NT2/D1 (cell line): ENCODE results near the gene FBLL1.
A peak's percentile ranks its signal among the peaks of the same experiment; 100 is the strongest.

Experiments used
- DNase-seq: peaks from one replicate; pipeline ENCODE4 v3.0.0-alpha.2; 2011; ENCODE audit warnings: low read depth, low spot score
- H3K27me3 ChIP-seq: 2 replicates; pipeline ENCODE4 v1.6.0; 2011; ENCODE audit warnings: mild to moderate bottlenecking; ENCODE audit not compliant: insufficient read length, insufficient read depth
- H3K36me3 ChIP-seq: 2 replicates; pipeline ENCODE4 v1.6.1; 2011; ENCODE audit warnings: mild to moderate bottlenecking, low read length, mixed read lengths; ENCODE audit not compliant: insufficient read depth, insufficient read length
- H3K4me1 ChIP-seq: 2 replicates; pipeline ENCODE4 v1.5.1; 2011; ENCODE audit not compliant: insufficient read depth, insufficient read length
- H3K4me3 ChIP-seq: 2 replicates; pipeline ENCODE4 v1.5.1; 2011; ENCODE audit warnings: low read depth; ENCODE audit not compliant: insufficient read length
- H3K9ac ChIP-seq: 2 replicates; pipeline ENCODE4 v1.6.0; 2011; ENCODE audit warnings: low read depth; ENCODE audit not compliant: insufficient read length
- H3K9me3 ChIP-seq: 2 replicates; pipeline ENCODE4 v1.5.1; 2011; ENCODE audit warnings: mild to moderate bottlenecking, low read length; ENCODE audit not compliant: insufficient read depth
- SUZ12 ChIP-seq: IDR thresholded peaks from 2 replicates; pipeline ENCODE4 v1.6.1; 2011; ENCODE audit not compliant: insufficient read length, insufficient read depth; ENCODE audit errors: extremely low read depth
- YY1 ChIP-seq: IDR thresholded peaks from 2 replicates; pipeline ENCODE4 v1.6.1; 2011; ENCODE audit not compliant: insufficient read length, insufficient read depth
- ZNF274 ChIP-seq: IDR thresholded peaks from 2 replicates; pipeline ENCODE4 v1.6.1; 2011; ENCODE audit warnings: mild to moderate bottlenecking, low read depth, low read length

FBLL1 gene

GRCh38 chr5:168575391-168576372 lies 46.6 kb downstream of the FBLL1 start:
- no peak overlapping the region for H3K9ac ChIP-seq
- no peaks in the 10 kb centered on the region; the same call in 1 of the 2 replicates for H3K9me3 ChIP-seq
- TF ChIP-seq ZNF274 = no peak
- no peaks in the 10 kb centered on the region for H3K4me1 ChIP-seq
- H3K4me3 ChIP-seq = no peak overlapping the region
- peaks cover 15% of the 10 kb centered on the region for H3K36me3 ChIP-seq
- no peaks in the 10 kb centered on the region for H3K27me3 ChIP-seq
- no peak for DNase-seq

GRCh38 chr5:168578006-168578405 lies 48.9 kb downstream of the FBLL1 start:
- no peak for DNase-seq
- TF ChIP-seq ZNF274 (no peak), SUZ12 (no peak), YY1 (no peak)
- no peaks in the 10 kb centered on the region for H3K27me3 ChIP-seq
- peaks cover 15% of the 10 kb centered on the region for H3K36me3 ChIP-seq
- H3K9me3 ChIP-seq = no peaks in the 10 kb centered on the region; the same call in 1 of the 2 replicates
- H3K4me1 ChIP-seq = no peaks in the 10 kb centered on the region
- H3K4me3 ChIP-seq = peak overlapping the region; percentile 84
- peak overlapping the region; percentile 92 for H3K9ac ChIP-seq

- H3K9me3 ChIP-seq = no peaks in the 10 kb centered on the region; the same call in 1 of the 2 replicates
- no peaks in the 10 kb centered on the region for H3K4me1 ChIP-seq
- DNase-seq = peak; percentile 30
- no peak for TF ChIP-seq YY1
- TF ChIP-seq ZNF274 = no peak
- no peak for TF ChIP-seq SUZ12
- peak within 1 kb of the TSS; percentile 92 for H3K9ac ChIP-seq
- peaks cover 15% of the 10 kb centered on the region for H3K36me3 ChIP-seq
- no peaks in the 10 kb centered on the region for H3K27me3 ChIP-seq
- H3K4me3 ChIP-seq = peak within 1 kb of the TSS; percentile 84
Measured at GRCh38 chr5:168578538-168579487, 49.7 kb downstream of the FBLL1 start, which contains the start of gene PANK3. TSS of gene PANK3 (minus strand) at chr5:168579368. CDS start at chr5:168579283, 85 bp downstream.

- TF ChIP-seq YY1 (peak; percentile 53), ZNF274 (no peak)
- Histone ChIP-seq H3K4me1 (no peaks in the 10 kb centered on the region), H3K36me3 (peaks cover 15% of the 10 kb centered on the region), H3K9me3 (no peaks in the 10 kb centered on the region), H3K27me3 (no peaks in the 10 kb centered on the region), H3K9ac (peak overlapping the region; percentile 92), H3K4me3 (peak overlapping the region; percentile 84)
- peak; percentile 95 for DNase-seq
Measured at GRCh38 chr5:168579488-168580226, 50.6 kb downstream of the FBLL1 start.

- H3K4me3 ChIP-seq = peak overlapping the region; percentile 58
- no peaks in the 10 kb centered on the region for H3K27me3 ChIP-seq
- no peak for DNase-seq
- H3K4me1 ChIP-seq = no peaks in the 10 kb centered on the region
- TF ChIP-seq SUZ12 = no peak
- no peak for TF ChIP-seq ZNF274
- TF ChIP-seq YY1 = no peak
- no peaks in the 10 kb centered on the region for H3K9me3 ChIP-seq
- H3K9ac ChIP-seq = peak overlapping the region; percentile 84
- peaks cover 15% of the 10 kb centered on the region for H3K36me3 ChIP-seq
Measured at GRCh38 chr5:168580227-168580508, 51.1 kb downstream of the FBLL1 start.
